ENCODE measurements around the gene UBN1.
"Not testable (repeated sequence)": the region's sequence is repeated elsewhere in the genome, so short reads cannot be mapped to it uniquely, and the experiment has no call there.

UBN1 gene

GRCh38 chr16:4886151-4886550 is 38.9 kb downstream of the UBN1 start:
- no peak for DNase-seq

- DNase-seq, result no peak
Measured at GRCh38 chr16:4888428-4889135, 41.3 kb downstream of the UBN1 start.

- no peak for DNase-seq
Measured at GRCh38 chr16:4890026-4890425, 42.7 kb downstream of the UBN1 start.

- DNase-seq, result no peak
Measured at GRCh38 chr16:4890686-4891085, 43.4 kb downstream of the UBN1 start.

GRCh38 chr16:4891097-4891885 is 44.0 kb downstream of the UBN1 start:
- no peak for DNase-seq

- DNase-seq, result no peak
Measured at GRCh38 chr16:4891886-4892216, 44.6 kb downstream of the UBN1 start.

GRCh38 chr16:4892361-4893102 is 45.3 kb downstream of the UBN1 start:
- no peak for DNase-seq

- no peak for DNase-seq
Measured at GRCh38 chr16:4893103-4893862, 46.0 kb downstream of the UBN1 start.

- no peak for DNase-seq
Measured at GRCh38 chr16:4894276-4895150, 47.2 kb downstream of the UBN1 start.

GRCh38 chr16:4895366-4895765 is 48.1 kb downstream of the UBN1 start:
- no peak for DNase-seq

- not testable (repeated sequence) for DNase-seq
Measured at GRCh38 chr16:4896761-4897160, 49.5 kb downstream of the UBN1 start.

- no peak for DNase-seq
Measured at GRCh38 chr16:4897328-4897727, 50.0 kb downstream of the UBN1 start.

GRCh38 chr16:4898811-4899473 is 51.7 kb downstream of the UBN1 start:
- no peak for DNase-seq

GRCh38 chr16:4899474-4899846 is 52.2 kb downstream of the UBN1 start:
- no peak for DNase-seq

GRCh38 chr16:4900036-4900435 is 52.8 kb downstream of the UBN1 start:
- DNase-seq, result no peak

GRCh38 chr16:4900750-4901149 is 53.5 kb downstream of the UBN1 start:
- no peak for DNase-seq

- DNase-seq, result no peak
Measured at GRCh38 chr16:4902038-4902437, 54.8 kb downstream of the UBN1 start.

GRCh38 chr16:4904108-4904941 is 57.0 kb downstream of the UBN1 start:
- no peak for DNase-seq

- no peak for DNase-seq
Measured at GRCh38 chr16:4904942-4905615, 57.8 kb downstream of the UBN1 start.

- DNase-seq, result no peak
Measured at GRCh38 chr16:4908854-4909401, 61.6 kb downstream of the UBN1 start.
